CD4-positive, alpha-beta T cell treated with Interferon gamma for 1 hour (primary cell): Measurements from ENCODE around the gene GIT1.

ENCODE experiments used
- DNase-seq: peaks from one replicate; pipeline ENCODE4 v3.0.0-alpha.2; 2020

GIT1 gene

GRCh38 chr17:29577385-29578211 lies 11.8 kb downstream of the GIT1 start:
- no peak for DNase-seq

DNA sequence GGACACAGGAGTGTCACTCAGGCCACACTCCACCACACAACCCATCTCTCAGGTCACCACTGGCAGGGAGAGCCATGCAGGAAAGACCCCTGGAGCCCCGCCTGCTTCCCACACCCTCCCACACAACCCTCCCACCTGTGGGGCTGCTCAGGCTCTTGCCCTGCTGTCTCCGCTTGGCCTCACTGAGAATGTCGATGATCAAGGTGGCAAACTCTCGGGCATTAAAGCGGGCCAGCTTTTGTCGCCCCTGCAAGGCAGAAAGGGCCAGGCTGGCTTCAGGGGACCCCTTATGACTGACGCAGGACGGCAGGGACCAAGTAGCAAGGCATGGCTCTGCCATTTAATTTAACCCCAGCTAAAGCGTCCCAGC lies 12.5 kb downstream of the GIT1 start:
- DNase-seq = no peak

DNA sequence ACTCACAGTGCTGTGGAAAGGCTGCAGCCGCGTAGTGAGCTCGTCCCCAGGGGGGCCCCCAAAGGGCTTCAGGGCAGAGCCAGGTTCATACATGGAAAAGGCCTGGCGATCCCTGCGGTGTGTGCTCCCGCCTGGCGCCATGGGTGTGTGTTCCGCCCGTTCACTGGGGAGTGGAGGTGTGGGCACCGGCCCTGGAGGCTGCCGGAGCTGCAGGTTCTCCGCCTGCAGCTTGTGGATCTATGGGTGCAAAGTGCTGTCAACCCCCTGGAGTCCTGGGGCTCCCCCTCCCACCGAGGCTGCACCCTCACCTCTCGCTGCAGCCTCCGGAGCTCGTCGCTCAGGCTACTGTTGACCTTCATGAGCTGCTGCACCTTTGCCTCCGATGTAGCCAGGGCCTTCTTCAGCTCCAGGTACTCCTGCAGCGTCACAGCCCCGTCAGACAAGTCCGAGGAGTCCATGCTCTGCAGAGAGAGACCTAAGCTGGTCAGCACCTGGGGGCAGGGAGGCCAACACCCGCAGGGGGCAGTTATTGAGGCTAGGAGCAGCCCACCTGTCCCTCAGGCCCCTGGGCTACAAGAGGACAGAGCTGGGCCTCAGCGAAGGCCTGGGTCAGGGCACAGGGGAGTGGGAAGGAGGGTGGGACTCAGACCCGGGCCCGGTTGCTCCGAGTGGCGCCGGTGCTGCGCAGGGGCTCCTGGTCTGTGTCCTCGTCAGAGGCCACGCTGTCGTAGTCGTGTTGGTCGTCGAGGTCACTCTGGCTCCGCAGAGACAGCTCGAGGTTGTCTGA lies 13.0 kb downstream of the GIT1 start:
- no peak for DNase-seq

- DNase-seq = no peak
These were observed 13.8 kb downstream of the GIT1 start for GRCh38 chr17:29575511-29576213.

DNA sequence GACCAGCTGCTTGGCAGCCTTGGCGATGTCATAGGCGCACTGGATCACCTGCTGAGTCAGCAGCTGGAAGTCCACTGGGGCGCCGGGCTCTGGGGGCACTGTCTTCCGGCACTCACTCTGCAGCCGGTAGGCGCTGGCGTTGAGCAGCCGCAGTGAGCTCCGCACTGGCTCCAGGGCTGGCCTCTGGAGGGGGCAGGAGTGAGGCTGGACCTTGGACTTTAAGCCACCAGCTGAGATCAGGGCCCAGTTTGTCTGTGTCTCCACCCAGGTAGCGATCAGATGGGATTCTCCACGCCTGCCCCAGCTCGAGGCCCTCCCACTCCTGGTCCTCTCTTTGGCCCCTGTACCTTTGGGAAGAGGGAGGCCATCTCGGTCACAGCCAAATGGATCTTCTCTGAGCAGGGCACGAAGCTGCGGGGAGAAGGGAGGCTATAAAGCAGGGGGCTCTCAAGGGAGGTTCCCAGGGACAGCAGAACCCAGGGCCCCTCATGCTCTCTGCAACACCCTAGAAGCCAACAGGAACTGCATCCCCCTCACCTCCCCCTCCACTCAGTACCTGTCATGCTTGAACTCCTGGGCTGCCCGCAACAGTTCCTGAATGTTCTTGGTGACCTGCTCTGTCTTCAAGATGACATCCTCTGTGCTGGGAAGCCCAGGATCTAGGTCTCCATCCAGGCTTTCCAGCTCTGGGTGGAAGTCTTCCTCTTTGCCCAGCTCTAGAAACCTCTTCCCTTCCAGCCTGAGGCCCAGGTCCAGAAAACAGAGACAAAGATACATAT lies 14.5 kb downstream of the GIT1 start:
- no peak for DNase-seq

GRCh38 chr17:29573871-29574731 lies 15.3 kb downstream of the GIT1 start:
- no peak for DNase-seq

DNA sequence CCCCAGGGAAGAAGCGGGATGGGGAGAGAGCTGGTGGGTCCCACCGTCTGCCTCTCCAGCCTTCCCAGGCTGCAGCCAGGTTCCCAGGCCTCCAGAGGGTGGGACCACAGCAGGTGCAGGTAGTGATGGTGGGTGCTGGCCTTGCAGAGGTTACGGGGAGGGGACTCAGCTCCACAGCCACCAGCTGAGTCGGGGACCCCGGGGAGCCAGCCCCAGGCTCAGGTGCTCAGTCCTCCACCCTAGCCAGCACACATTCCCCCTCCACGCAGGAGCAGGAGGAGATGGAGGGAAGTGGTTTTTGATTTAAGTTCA lies 15.9 kb downstream of the GIT1 start:
- DNase-seq = no peak

GRCh38 chr17:29572691-29573557 lies 16.5 kb downstream of the GIT1 start:
- peak; percentile 57 for DNase-seq

GRCh38 chr17:29571883-29572681 lies 17.4 kb downstream of the GIT1 start:
- no peak for DNase-seq

GRCh38 chr17:29571486-29571882 lies 18.0 kb downstream of the GIT1 start:
- no peak for DNase-seq

- DNase-seq = no peak
These were observed 18.9 kb downstream of the GIT1 start for GRCh38 chr17:29570521-29570920.

DNA sequence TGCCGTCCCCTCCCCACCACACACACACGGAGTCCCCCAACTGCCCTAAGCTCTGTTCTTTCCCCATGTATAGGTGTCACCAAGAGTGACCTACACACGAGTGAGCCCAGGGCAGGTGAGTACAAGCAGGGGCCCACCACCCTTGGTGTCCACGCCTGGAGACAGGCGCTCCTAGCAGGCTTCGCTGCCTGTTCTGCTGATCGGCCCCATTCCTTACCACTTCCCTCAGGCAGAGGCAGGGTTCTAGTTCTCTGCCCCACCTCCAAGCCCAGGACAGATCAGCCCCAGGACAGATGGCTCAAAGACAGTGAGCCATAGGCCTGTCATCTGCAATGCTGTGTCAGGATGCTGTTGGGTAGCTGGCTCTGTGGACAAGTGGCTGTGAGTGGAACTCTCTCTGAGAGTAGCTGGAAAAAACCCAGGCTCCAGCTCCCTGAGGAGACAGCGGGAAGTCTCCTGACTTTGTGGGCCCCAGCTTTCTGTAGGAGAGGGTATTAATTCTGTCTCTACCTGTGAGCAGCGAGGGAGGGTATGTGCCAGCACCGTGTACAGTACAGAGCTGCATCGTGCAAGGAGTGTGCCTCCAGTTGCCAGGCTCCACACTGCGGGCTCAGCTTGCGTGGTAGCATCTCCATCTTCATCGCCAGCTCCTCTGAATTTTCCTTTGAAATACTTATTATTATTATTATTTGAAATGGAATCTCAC lies 20.1 kb downstream of the GIT1 start:
- no peak for DNase-seq

- peak; percentile 86 for DNase-seq
These were observed 20.9 kb downstream of the GIT1 start, which contains the start of gene TP53I13 for GRCh38 chr17:29568331-29569244. Gene TP53I13 (plus strand): TSS chr17:29568701. CDS start chr17:29568759, 58 bp downstream.

DNA sequence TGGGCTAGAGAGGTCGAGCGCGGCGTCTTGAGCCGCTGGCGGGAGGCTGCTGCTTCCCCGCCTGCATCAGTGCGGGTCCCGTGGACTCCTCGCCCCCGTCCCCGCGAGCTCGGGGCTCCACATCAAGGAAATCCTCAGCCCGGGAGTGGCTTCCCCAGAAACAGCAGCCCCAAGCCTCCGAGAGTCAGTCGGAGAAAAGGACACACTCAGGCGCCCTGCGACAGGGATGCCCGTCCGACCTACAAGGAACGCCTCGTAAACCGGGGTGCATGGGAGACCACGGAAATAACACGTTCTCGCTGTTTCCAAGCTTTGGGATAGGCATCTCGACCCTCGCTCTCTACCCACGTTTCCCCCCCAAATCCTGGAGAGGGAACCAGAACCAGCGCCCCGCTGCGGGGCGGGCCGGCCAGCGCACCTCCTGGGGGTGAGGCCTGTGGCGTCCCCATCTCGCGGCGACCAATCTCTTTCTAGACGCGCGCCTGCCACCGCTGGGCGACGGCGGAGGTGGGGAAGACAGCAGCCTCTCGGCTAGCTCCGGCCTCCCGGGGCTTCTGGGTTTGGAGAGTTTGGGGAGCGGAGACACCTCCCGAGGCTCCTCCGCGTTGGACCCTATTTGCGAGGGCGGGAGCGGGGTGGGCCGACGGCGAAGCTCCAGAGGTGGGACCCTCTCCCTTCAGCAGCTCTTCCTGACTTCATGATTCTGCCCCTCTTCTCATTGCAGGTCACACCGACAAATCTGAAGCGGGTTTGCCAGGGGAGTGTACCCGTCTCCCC lies 21.7 kb downstream of the GIT1 start:
- peak; percentile 75 for DNase-seq

- no peak for DNase-seq
These were observed 22.2 kb downstream of the GIT1 start for GRCh38 chr17:29567304-29567553.

- peak; percentile 52 for DNase-seq
These were observed 22.8 kb downstream of the GIT1 start, which contains the start of gene ABHD15 for GRCh38 chr17:29566473-29567303. Gene ABHD15 (minus strand): TSS chr17:29567037. CDS start chr17:29566966, 71 bp downstream.
